Retinal pigment epithelial cell (primary cell): ENCODE data around the gene TAF15.

Experiments used
- DNase-seq: peaks from one replicate; pipeline ENCODE4 v3.0.0-alpha.2; 2010; ENCODE audit warnings: low read depth
- H3K4me3 ChIP-seq: 2 replicates; pipeline ENCODE4 v1.5.1; 2011; ENCODE audit warnings: mild to moderate bottlenecking, low read length, control low read depth, moderate library complexity
- TF ChIP-seq, protein P1 (sequence below): conservative IDR thresholded peaks from 2 replicates; pipeline ENCODE4 v1.5.1; 2011; ENCODE audit warnings: low read depth, low read length, control low read depth, inconsistent platforms

Gene TAF15

DNA sequence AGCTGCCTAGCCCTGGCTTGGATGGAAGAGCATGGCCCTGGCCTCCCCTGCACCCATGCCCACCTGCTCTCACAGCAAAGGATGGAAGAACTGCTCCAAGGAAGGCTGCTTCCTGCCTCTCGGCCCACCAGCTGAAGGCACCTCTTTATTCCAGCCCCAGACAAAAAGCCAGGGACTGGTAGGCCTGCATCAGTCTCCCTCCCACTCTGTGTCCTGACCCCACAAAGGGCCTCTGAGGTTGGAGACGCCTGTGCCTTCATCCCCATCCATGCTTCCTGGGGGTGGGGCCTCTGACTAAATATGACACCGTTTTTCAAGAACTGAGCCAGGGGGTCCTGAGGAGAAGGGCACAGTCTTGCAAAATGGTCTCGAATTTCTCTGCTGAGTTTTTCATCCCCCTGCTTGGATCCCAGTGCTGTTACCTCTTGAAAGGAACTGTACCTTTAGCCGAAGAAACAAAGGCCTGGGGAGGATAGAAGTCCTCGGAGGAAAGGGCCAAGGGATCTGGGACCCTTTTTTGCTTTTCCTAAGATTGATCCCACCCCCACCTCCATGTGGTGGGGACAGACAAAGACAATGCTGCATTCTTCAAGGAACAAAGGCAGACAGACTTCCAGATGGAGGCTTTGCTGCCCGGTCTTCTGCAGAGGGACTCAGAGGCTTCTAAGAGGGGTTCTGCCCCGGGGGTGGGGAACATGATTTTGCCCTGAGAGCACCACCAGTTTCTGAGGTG, 43.4 kb upstream of the TAF15 start:
- DNase-seq = no peak
- TF ChIP-seq, protein P1, sequence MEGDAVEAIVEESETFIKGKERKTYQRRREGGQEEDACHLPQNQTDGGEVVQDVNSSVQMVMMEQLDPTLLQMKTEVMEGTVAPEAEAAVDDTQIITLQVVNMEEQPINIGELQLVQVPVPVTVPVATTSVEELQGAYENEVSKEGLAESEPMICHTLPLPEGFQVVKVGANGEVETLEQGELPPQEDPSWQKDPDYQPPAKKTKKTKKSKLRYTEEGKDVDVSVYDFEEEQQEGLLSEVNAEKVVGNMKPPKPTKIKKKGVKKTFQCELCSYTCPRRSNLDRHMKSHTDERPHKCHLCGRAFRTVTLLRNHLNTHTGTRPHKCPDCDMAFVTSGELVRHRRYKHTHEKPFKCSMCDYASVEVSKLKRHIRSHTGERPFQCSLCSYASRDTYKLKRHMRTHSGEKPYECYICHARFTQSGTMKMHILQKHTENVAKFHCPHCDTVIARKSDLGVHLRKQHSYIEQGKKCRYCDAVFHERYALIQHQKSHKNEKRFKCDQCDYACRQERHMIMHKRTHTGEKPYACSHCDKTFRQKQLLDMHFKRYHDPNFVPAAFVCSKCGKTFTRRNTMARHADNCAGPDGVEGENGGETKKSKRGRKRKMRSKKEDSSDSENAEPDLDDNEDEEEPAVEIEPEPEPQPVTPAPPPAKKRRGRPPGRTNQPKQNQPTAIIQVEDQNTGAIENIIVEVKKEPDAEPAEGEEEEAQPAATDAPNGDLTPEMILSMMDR = no peak
- no peak overlapping the region for H3K4me3 ChIP-seq

DNA sequence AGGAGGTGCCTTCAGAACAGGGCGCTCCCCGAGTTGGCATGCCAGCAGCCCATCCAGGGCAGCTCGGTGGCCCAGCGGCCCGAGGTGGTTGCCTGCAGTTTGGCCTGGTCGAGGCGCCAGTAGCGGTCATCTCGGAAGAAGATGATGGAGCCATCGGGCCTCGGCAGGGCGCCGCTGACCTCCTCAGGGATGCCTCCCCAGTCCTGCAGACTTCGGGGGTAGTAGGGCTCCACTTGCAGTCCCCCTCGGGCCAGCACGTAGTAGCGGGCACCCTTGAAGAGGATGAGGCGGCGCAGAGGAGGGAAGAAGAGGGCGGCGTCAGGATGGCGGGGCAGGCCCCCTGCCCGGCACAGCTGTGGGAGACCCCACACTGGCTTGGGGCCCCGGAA, 42.8 kb upstream of the TAF15 start:
- DNase-seq = no peak
- TF ChIP-seq, protein P1 = no peak
- H3K4me3 ChIP-seq = no peak overlapping the region

DNA sequence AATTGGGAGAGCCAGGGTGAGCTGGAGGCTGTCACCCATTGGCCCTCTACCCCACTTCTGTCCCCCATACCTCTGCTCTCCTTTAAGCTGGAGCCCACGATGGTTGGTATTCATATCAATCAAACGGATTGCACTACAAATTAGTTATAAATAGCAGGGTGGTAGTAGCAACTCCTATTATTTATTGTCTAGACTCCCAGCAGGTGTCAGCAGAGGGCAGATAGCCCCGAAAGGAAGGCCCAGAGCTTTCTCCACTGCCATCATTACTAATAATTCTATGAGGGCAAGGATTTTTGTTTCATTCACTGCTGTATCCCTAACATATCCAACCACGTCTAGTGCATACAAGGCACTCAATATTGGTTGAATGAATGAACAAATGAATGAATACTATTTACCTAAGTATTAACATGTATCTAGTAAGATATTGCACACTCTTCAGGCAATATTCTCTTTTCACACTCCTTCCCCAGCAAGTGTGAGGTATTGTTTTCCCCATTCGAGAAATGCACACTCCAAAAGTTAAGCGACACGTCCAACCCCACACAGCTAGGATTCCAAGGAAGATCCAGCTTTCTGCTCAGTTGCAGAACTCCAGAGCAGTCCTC, 42.3 kb upstream of the TAF15 start:
- TF ChIP-seq, protein P1 = peak; percentile 67
- no peak for DNase-seq
- H3K4me3 ChIP-seq = no peak overlapping the region

DNA sequence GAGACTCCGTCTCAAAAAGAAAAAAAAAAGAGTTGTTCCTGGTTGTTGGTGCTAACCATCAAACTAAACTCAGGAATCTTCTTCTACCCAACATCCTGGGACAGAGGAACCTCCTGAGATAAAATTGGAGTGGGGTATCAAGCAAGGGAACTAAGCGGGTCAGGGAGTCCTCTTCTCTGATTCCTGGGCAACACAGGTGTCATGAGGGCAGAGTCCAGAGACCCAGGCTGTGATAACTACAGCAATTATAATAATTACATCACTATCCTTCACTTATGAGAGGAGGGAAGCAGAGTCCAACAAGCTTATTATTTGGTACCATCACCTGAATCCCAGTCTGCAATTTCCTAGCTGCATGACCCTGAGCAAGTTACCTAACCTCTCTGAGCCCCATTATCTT, 40.5 kb upstream of the TAF15 start:
- no peak overlapping the region for H3K4me3 ChIP-seq
- no peak for DNase-seq
- TF ChIP-seq, protein P1 = no peak

DNA sequence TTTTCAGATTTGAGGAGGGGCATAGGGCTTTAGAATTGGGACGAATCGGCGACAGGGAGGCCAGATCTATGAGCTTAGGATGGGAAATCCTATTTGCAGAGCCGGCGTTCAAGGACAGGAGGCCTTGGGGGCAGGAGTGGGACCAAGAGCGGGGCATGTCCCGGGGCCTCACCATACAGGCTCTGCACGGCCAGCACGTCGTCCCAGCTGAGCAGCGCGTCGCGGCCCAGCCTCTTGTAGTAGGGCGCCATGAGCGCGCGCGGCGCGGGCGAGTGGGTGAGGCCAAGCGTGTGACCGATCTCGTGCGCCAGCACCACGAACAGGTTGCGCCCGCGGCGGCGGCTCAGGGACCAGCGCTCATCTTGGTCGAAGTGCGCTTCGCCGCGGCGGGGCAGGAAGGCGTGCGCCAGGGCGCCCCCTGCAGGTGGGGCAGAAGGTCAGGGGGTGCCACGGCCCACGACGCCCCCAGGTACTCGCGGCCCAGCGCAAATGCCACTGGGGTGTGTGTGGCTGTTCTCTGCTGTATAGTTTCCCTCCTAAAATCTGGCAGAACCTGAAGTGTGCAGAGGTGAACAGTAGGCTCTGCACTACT, 39.3 kb upstream of the TAF15 start:
- TF ChIP-seq, protein P1 = peak; percentile 23
- no peak overlapping the region for H3K4me3 ChIP-seq
- DNase-seq = no peak

DNA sequence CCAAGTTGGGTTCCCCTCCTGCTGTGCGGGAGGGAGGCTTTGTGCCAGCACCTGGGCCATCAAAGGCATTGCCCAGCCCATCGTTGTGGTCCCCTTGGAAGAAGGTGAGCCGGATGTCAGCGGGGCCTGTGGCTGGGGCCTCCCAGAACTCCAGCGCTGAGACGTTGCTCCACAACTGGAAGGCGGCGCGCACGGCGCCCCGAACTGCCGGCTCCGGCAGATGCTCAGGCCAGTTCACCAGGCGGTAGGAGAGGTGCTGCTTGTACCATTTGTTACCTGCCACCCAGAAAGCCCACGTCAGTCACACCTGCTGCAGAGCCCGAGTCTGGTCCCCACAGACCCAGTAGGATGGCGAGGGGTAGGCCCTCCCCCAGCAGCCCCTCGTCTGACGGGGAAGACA, 36.2 kb upstream of the TAF15 start:
- no peak for DNase-seq

More for the DNA sequence above, 36.2 kb upstream of the TAF15 start:
- H3K4me3 ChIP-seq = no peak overlapping the region
- TF ChIP-seq, protein P1 = no peak
